CD4-positive, alpha-beta T cell treated with Interleukin-15 for 1 hour (primary cell): ENCODE results near the gene KCP.
"Not testable (repeated sequence)": the region's sequence is repeated elsewhere in the genome, so short reads cannot be mapped to it uniquely, and the experiment has no call there.

Experiments
- DNase-seq: peaks from one replicate; pipeline ENCODE4 v3.0.0-alpha.2; 2020

The KCP gene

GRCh38 chr7:128910569-128910945 is at the start of gene KCP:
TSS of gene KCP (minus strand) at chr7:128910709. CDS start at chr7:128910676, 33 bp downstream.
- no peak for DNase-seq

DNA sequence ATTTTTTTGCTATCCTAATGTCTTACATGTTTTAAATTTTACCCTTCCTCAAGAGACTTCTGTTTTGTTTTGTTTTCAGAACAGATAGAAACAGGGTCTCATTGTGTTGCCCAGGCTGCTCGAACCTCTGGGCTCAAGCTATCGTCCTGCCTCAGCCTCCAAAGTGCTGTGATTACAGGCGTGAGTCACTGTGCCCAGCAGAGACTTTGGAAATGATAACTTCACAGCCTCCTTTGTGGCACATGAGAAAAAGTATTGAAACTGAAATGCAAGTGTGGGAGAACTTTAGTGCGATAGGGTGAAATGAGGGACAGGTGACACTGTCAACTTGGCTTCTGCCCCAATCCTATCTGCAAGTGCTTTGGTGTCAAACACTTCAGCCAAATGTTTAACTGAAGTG is 48.8 kb upstream of the KCP start:
- no peak for DNase-seq

- no peak for DNase-seq
Observed at GRCh38 chr7:128955981-128956380, 45.5 kb upstream of the KCP start.

- DNase-seq, result no peak
Observed at GRCh38 chr7:128954830-128955802, 44.6 kb upstream of the KCP start.

- no peak for DNase-seq
Observed at GRCh38 chr7:128954150-128954549, 43.6 kb upstream of the KCP start.

DNA sequence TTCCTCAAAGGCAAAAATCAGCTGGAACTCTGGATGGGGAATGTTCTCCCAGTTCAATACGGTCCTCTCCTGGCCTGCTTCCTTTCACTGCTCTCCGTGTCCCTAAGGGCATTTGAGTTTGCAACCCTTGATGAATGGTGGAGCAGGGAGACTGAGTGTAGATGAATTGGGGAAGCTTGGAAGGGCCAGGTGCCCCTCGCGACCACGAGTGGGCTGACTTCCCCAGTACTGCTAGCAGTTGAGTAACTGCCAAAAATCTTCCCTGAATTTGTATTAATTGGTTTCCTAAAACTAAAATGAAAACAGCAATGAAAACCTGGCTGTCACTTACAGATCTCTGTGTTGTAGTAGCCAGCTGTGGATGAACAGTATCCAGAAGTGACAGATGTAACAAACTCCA is 40.8 kb upstream of the KCP start:
- no peak for DNase-seq

DNA sequence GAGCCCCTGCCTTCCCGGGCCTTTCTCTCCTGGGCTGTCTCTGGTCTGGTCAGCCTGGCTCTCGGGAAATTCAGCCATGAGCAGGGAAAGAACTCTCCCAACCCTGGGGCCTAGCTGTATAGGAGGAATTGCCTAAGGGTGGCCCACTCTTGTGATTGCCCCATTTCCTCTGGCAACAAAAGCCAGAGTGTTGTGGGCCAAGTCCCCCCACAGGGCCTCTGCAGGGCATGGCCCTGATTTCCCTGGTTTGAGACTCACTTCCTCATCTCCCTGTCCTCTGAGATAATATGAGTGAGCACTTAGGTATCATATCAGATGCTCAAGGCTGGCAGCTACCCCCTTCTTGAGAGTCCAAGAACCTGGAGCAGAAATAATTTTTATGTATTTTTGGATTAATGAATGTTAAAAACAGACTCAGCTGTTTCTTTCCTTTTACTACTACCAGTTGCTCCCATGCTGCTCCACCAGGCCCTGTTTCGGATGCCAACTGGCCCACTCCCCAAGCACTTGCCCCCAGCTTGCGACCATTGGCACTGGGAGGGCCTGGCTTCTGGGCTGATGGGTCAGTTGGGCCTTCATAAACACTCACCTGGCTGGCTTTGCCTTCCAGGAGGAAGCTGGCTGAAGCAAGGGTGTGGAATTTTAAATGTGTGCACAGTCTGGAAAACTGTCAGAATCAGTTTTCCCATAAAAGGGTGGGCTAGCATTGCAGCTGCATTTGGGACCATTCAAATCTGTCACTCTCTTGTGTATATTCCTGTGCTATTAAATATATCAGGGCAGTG is 38.7 kb upstream of the KCP start:
- DNase-seq, result no peak

DNA sequence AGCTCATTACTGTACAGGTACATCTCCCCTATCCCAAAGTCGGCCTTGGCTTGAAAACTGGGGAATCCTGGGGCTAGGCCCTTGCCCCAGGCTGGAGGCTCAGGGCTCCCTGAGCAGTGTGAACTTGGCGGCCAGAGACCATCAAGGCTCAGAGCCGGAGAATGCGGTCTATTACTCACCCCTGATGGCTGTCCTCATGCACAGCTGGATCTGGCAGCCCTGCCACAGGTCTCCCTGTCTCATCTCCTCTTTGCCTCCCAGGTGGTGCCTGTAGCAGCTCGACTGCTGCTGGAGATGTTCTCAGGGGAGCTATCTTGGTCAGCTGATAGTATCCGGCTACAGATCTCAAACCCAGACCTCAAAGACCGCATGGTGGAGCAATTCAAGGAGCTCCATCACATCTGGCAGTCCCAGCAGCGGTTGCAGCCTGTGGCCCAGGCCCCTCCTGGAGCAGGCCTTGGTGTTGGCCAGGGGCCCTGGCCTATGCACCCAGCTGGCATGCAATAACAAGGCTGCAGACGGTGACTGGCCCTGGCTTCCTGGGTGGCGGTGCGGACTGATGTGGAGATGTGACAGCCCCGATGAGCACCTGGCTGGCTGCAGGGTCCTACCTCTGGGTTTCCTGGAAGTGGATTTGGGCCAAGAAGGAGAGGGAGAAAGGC is 37.9 kb upstream of the KCP start:
- no peak for DNase-seq

DNA sequence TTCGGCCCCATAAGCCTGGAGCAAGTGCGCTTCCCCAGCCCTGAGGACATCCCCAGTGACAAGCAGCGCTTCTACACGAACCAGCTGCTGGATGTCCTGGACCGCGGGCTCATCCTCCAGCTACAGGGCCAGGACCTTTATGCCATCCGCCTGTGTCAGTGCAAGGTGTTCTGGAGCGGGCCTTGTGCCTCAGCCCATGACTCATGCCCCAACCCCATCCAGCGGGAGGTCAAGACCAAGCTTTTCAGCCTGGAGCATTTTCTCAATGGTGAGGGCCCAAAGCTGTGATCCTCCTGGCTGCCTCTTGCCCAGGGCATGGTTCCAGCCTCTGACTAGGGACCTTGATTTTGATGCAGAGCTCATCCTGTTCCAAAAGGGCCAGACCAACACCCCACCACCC is 37.3 kb upstream of the KCP start:
- no peak for DNase-seq

- no peak for DNase-seq
Observed at GRCh38 chr7:128946936-128947830, 36.7 kb upstream of the KCP start.

- no peak for DNase-seq
Observed at GRCh38 chr7:128945668-128946366, 35.3 kb upstream of the KCP start.

GRCh38 chr7:128944487-128945236 is 34.2 kb upstream of the KCP start:
- DNase-seq, result no peak

- not testable (repeated sequence) for DNase-seq
Observed at GRCh38 chr7:128943251-128943650, 32.7 kb upstream of the KCP start.

- no peak for DNase-seq
Observed at GRCh38 chr7:128941946-128942526, 31.5 kb upstream of the KCP start.

- no peak for DNase-seq
Observed at GRCh38 chr7:128941323-128941890, 30.9 kb upstream of the KCP start.

DNA sequence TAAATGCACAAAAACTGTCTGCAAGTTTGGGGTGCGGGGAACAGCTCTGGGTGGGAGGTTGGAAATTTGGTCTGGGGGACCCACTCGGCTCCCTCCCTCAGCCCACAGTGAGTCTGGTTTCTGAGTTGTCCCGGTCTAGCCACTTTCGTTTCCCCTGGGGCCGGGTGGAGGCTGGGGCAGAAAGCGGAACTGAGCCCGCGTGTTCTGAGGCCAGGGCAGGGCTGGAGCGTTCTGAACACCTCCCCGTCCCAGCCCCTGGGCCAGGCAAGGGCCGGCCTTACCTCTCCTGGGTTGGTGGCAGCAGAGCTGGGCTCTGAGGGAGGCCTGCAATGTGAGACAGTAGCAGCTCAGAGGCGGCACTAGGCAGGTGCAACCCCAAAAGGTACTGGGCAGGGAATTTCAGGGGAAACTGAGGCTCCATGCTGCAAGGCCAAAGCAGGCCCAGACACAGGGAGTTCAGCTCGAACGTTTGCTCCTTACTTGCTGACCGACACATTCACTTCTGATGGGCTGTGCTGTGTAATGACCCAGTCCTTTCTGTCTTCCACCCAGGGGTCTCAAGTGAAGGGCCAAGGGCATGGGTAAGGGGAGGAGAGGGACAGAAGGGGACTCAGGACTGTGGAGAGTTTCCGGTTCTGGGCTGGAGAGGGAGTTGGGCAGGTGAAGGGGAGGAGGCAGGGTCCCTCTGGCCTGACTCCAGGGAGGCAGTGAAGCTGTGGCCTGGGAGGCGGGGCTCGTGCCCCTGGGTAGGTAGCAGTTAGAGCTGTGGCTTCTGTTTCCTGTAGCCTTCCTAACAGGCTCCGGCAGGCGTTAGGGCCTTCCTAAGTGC is 30.2 kb upstream of the KCP start:
- peak; percentile 80 for DNase-seq

DNA sequence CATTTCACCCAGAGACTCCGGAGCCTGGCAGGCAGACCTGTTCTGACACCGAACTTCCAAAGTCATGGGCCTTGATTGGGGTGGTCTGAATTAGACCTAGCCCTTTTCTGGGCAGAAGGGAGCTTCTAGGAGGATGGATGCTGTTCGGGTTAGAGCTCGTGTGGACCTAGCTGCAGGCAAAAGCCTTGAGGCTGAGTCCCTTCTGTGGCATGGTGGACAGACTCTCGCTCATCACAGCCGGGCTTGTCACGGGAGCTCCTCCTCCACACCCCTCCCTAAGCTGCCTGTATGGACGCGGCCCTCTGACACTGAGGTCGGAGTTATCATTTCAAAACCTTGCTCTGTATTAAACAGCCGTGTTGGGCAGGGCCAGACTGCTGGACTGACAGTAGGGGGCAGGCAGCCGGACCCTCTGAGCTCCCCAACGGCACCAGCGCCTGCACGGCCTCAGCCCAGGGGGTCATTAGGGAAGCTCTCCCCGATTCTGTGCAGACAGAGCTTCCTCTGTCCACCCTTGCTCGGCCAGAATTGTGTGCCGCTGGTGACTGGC is 29.4 kb upstream of the KCP start:
- DNase-seq, result peak; percentile 29

DNA sequence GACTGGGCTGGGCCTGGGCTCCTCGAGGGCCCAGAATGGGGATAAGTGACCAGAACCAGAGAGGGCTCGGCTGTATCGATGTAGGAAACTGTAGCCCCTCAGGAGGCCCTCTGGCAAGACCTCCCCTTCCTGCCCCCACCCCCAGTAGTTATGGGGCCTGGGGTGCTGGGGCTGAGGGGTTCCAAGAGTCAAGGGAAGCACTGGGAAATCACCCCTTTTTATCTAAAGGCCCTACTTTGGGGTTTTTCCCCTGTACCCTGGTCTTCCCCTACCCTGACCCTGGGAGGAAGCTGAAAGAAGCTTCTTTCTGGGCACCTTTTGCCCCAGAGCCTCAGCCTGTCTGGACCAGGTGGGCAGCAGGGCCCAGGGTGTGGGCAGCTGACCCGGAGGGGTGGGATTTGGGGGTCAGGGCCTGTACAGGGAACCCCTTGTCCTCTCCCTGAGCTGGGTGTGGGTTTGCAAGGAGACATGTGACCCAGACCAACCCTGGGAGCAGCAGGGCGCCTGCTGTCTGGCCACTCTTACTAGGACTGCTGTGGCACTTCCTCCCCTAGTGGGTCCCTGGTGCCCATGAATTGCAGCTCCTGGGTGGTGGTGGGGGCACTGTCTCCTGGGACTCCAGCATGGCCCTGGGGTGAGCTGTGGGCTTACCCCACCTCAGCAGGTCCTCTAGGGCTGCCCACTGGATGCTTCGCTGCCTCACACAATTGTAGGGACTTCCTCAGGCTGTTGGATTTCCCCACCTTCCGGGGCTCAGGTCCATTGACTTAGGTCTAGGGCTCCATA is 28.8 kb upstream of the KCP start:
- peak; percentile 50 for DNase-seq
